WI38 (cell line): ENCODE data around the gene RNU6-7.

Experiments
- H3K4me3 ChIP-seq: 2 replicates; pipeline ENCODE4 v1.5.1; 2011; ENCODE audit warnings: low read depth, mild to moderate bottlenecking, control low read depth, low read length
- CTCF ChIP-seq: IDR thresholded peaks from 2 replicates; pipeline ENCODE4 v1.5.1; 2012; ENCODE audit warnings: low read depth, mild to moderate bottlenecking, control low read depth, low read length

Gene RNU6-7

DNA sequence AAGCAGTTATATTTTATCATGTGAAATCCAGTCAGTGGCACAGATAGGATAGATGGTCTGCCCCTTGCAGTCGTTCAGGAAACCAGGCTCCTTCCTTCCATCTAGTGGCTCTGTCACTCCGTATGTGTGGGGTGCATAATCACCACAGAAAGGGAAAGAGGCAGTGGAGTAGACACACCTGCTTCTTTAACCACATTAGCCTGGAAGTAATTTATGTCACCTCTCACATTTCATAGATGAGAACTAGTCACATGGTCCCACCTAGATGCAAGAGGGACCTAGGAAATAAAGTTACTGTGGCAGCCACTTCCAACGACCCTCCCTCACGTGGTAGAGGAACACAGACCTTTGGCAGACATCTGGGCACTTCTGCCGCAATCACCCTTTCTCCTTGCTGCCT lies 15.5 kb downstream of the RNU6-7 start:
- no peak for TF ChIP-seq CTCF
- H3K4me3 ChIP-seq: no peak overlapping the region

GRCh38 chr14:32224737-32225377 lies 23.0 kb downstream of the RNU6-7 start:
- no peak overlapping the region for H3K4me3 ChIP-seq
- peak; percentile 43; the same call in 1 of the 2 replicates for TF ChIP-seq CTCF

DNA sequence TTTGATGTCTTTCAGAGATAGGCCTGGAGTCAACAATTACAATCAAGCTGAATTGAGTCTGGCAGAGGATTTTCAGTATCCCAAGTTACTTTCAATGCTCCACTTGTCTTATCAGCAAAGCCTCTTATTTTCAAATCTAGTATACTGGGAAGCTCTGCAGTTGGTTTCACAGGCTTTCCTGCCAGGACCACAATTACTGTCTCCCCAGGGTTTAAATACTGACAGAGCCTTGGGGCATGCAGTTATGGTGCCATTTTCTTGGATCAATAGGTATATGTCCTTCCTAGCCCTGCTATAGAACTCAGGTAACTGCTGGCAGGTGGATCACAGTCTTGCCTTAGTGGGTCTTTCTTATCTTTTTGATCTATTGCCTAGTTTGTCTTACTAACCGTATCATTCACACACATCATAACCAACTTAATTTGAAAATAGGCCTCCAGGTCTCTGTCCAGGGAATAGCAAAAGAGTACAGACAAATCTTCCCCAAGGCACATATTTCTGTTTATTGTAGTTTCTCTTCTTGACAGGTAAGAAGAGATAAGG lies 23.6 kb downstream of the RNU6-7 start:
- H3K4me3 ChIP-seq: no peak overlapping the region

GRCh38 chr14:32226056-32226455 lies 24.2 kb downstream of the RNU6-7 start:
- TF ChIP-seq CTCF: no peak
- H3K4me3 ChIP-seq: no peak overlapping the region

More for the DNA sequence above, 23.6 kb downstream of the RNU6-7 start:
- TF ChIP-seq CTCF: no peak

DNA sequence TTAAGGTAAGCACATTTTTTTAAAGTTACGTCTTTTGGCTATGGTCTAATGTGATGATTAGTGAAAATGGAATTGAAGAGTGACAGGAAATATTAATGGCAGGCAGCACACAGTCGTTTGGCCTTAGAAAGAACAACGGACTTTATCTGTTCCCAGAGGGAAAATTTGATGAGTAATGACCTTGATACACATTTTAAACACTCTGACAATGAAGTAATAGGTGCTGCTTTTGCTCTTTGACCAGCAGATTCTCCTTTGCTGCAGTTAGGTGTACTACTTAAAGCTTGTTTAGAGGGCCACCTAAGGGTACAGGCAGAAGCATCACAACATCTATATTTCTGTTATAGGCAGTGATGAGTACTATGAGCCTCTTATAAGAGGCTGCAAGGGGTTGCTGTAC lies 28.3 kb downstream of the RNU6-7 start:
- no peak for TF ChIP-seq CTCF
- no peak overlapping the region for H3K4me3 ChIP-seq

GRCh38 chr14:32230695-32231280 lies 28.9 kb downstream of the RNU6-7 start:
- H3K4me3 ChIP-seq: no peak overlapping the region
- no peak for TF ChIP-seq CTCF

DNA sequence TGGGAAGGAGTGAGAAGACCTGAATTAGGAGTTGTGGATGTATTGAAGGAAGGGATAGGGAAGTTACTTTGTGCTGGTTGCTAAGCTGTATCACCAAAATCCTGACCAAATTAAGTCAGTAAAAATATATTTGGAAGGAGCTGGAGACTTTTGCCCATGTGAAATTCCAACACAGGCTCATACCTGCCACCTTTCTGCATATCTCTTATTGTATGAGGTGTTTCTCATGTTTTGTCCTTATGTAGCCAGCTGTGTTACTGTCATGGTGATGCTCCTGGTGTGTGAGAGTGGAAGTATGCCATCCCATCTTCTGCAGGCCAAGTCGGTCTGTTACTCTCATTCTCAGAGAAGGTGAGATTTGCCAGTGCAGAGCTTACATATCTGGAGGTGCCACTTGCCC lies 30.6 kb downstream of the RNU6-7 start:
- H3K4me3 ChIP-seq: no peak overlapping the region
- no peak for TF ChIP-seq CTCF
